Mucosa of gallbladder (tissue), 1 donor: ENCODE results near the gene CECR2. TPM values are rescaled to one million over a fixed set of nuclear protein-coding genes. Genes with fewer than 3 reads are reported as not detected.

Experiments
- DNase-seq: peaks from one replicate; pipeline ENCODE4 v3.0.0-alpha.2; 2020; ENCODE audit warnings: low spot score
- total RNA-seq: library from RNA; stranded (reverse); gene quantifications from one replicate; pipeline ENCODE4 v1.2.1, GENCODE V29; 2021
- donor health status: DM: no; HTN: no; CAD: no.

CECR2 gene
- 0.89 TPM for total RNA-seq

GRCh38 chr22:17369439-17370025, at the start of gene CECR2:
CECR2 (plus strand) TSS chr22:17369460; CDS start chr22:17369784, 324 bp downstream.
- no peak for DNase-seq

DNA sequence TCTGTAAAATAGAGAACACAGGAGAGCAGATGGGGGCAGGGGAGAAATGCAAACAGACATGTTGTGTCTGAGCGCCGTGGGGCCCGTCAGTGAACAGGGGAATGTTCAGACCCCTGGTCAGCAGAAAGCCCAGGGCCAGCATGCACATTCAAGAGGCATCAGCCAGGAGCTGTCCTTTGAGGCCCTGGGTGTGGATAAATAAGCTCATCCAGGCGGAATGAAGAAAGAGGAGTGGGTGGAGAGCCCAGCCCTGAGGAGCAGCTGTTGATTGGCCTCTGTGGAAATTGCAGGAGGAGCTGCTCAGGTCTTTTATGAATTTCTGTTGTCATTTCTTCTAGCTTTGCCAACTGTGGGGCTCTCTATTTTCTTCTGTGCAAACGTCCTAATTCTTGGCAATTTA, 49.7 kb upstream of the CECR2 start:
- DNase-seq: no peak

GRCh38 chr22:17322511-17322910, 46.7 kb upstream of the CECR2 start:
- no peak for DNase-seq

GRCh38 chr22:17331690-17332089, 37.6 kb upstream of the CECR2 start:
- no peak for DNase-seq

DNA sequence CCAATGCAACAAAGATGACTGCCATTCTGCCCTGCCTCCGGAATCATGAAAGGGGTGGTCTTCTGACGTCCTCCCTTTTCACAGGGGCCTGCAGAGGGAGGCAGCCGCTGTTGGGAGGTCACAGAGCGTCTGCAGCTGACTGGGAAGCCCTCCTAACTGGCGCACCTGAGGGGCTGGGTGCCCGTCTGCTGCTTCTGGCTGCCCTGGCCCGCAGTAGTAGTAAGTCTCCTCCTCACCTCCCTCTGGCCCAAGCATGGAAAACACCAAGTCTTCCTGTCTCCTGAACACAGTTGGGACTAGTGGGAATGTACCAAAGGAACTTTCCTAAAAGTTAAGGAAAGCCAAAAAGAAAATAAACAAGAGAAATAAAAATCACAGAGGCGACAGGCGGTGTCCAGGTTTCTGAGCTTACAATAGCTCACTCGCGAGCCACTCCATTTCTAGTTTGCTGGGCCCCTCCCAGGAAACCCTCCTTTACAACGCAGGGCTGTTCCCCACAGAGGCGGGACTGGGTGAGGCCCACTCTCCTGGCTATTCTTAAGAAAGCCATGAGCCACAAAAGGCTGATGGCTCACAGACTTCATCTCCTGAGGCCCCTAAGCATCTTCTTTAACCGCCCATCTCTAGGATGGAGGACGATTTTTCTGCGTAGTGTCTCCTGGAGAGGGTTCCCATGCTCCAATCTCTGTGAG, 37.0 kb upstream of the CECR2 start:
- no peak for DNase-seq

- DNase-seq: no peak
Observed at GRCh38 chr22:17334059-17334458, 35.2 kb upstream of the CECR2 start.

DNA sequence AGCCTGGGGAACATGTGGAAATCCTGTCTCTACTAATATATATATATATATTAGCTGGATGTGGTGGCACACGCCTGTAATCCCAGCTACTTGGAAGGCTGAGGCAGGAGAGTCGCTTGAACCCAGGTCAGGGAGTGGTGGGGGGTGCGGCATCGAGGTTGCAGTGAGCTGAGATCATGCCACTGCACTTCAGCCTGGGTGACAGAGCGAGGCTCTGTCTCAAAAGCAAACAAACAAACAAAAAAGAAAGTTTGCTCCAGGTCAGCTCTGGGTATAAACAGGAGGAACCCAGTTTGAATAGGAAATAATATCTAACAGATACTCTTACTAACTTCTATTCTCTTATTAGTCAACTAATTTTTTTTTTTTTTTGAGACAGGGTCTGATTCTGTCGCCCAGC, 34.3 kb upstream of the CECR2 start:
- no peak for DNase-seq

- no peak for DNase-seq
Observed at GRCh38 chr22:17336061-17336460, 33.2 kb upstream of the CECR2 start.

- DNase-seq: no peak
Observed at GRCh38 chr22:17337639-17338038, 31.6 kb upstream of the CECR2 start.

DNA sequence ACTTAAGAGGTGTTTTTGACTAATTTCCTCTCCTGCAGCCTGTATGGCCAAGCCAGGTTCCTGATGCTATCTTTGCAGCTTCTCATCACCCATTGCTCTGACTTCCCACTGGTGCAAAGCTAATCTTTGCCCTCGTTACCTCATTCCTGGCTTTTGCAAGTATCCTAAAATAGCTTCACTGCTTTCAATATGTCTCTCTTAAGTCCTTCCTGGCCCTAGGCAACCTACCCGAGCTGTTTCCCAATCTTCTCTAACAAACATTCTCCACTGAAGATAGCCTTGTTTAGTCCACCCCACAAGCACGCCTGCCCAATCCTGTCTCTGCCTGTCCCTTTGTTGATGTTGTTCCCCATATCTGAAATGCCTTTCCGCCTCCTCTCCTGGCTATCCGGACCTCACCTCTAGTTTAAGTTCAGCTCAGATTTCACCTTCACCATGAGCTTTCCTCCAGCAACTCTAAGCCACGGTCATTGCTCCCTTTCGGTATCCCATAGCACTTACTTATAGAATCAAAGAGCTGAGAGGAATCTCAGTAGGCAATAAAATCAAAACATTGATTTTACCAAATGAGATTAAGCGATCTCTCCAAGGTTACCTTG, 30.1 kb upstream of the CECR2 start:
- no peak for DNase-seq

- no peak for DNase-seq
Observed at GRCh38 chr22:17342361-17342760, 26.9 kb upstream of the CECR2 start.

GRCh38 chr22:17343766-17344165, 25.5 kb upstream of the CECR2 start:
- DNase-seq: no peak

GRCh38 chr22:17346578-17346977, 22.7 kb upstream of the CECR2 start:
- DNase-seq: no peak

DNA sequence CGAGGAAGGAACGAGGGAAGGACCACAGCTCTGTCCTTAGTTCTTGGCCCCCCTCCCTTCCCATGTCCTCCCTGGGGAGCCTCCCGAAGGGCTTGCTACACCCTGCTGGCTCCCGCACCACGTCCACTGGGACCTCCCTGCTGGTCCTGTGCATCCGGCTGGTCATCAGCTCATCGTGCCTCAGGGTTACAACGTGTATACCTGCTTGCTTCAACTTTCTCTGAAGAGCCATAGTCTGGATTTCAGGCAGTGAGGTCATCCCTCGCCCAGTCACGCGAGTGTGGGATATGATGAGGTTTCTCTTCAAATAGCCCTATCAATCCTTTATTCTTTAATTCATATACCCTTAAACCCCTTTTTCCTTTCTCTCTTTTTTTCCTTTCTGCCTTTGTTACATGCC, 21.5 kb upstream of the CECR2 start:
- DNase-seq: no peak

DNA sequence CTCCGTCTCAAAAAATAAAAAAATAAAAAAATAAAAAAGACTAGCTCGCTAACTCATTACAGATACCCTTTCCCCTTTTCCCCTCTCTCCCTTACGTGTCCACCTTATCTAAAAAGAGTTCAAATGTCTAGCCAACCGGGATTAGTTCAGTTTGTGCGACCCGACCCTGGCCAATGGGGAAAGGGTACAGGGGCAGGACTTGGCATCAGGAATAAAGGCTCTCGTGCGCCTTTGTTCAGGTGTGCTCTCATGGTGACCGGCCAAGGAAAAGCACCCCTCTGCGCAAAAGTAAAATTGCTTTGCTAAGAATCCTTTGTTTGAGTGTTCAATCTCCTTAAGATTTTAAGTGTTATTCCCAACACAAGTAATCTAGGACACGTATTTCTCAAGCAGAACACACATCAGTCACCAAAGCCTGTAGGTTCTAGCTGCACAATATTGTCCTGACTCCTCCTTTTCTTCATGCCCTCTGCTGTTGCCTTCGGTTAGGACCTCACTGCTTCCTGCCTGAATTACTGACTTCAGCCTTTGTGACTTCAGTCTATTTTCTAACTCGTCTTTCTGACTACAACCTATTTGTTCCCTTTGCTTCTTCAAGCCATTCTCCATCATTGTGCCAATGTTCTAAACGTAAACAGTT, 20.7 kb upstream of the CECR2 start:
- DNase-seq: no peak

- DNase-seq: no peak
Observed at GRCh38 chr22:17349172-17349571, 20.1 kb upstream of the CECR2 start.

DNA sequence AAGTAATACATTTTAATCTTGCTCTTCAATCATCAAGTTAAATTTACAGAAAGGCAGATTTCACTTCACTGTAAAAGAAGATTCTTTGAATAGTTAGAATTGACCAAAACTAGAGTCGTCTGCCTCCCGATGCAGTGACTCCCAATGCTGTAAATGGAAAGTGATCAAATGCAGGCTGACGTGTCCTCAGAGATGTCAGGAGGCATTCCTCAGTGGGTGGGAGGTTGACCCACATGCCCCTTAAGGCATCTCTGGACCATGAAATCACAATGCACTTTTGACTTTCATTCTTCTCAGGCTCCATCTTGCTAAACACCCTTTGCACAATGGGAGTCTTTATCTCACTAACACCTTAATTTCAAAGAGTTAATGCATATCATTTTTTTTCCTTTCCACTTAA, 19.0 kb upstream of the CECR2 start:
- DNase-seq: no peak

DNA sequence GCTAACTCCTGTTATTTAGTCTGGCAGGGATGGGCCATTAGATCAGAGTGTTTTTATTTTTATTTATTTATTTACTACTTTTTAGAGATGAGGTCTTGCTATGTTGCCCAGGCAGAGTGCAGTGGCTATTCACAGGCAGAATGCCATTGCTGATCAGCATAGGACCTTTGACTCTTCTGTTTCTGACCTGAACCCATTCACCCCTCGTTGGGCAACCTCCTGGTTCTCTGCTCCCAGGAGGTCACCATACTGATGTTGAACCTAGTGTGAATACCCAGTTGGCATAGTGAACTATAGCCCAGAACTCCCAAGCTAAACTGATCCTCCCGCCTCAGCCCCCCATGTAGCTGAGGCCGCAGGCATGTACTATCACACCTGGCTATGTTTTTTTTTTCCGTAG, 16.5 kb upstream of the CECR2 start:
- DNase-seq: no peak

DNA sequence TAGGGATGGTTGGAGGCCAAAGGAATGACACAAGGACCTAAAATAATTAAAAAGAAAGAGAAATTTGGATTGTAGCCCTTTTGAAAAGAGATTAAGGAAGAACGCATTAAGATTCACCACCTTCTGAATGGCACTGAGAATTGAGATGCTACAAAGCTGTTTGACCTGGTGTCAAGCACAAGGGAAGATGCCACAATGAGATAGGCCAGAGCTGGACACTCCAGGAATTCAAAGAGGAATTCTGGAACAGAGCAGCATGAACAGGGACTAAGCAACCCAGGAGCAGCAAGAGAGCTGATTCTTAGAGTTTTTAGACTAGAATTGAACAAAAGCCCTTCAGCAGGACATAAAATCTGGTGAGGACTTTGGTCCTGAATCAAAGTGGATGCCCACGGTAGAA, 11.6 kb upstream of the CECR2 start:
- no peak for DNase-seq

DNA sequence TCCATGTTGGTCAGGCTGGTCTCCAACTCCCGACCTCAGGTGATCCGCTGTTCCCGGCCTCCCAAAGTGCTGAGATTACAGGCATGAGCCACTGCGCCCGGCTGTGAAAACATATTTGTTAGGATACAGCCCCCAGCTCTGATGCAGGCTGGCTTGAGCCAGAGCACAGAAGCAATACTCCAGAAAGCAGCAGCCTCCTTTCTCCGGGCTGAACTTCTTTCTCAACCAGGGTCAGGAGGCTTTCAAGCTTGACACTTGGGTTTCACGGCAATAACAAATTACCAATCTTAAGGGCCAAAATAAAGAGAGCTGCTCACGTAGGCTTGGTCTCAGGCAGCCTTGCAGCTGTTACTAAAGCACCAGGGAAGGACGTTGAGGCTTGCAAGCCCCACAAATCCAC, 10.8 kb upstream of the CECR2 start:
- DNase-seq: no peak

DNA sequence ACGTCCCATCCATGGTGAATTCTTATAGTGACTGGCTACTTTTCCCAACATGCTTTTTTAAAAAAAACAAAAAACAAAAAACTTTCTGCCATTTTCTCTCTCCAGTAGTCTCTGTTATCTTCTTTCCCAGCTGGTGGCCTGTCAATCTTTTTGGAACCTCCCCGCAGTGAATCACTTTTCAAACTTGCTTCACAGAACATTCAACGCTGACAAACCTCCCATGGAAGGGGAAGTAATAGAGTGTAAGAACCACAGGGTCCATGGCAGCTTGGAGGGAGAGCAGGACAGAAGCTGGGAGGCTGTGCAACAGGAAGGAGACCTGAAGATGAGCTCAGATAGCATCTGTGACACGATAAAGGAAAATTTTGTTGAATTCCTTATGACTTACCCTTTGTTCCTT, 9.8 kb upstream of the CECR2 start:
- DNase-seq: no peak

- DNase-seq: no peak
Observed at GRCh38 chr22:17366329-17366728, 2.9 kb upstream of the CECR2 start.

DNA sequence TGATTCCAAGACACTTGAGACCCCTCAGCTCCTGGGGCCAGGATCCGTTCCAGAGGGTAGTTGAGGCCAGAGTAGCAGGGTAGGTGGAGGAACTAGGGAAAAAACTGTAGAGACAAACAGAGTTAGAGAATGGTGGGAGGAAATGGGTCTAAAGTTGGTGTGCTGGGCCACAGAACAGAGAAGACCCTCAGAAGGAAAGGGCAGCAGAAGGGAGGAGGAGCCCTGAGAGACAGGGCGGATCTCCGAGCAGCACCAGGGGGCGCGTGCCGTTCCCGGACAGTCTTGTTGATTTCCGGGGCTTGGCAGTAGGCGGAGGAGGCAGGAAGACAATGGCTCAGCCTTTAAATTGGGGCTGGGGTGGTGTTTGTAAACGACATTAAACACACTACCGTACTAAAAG, 2.4 kb upstream of the CECR2 start:
- DNase-seq: no peak
